Parathyroid adenoma (tissue), 2 donors: ENCODE measurements around the gene GAA.

Experiments used
- H2AFZ ChIP-seq: fragments of 300-600 bp; sonication (generic); one replicate; pipeline ENCODE4 v1.7.0; 2017; ENCODE audit warnings: antibody characterized with exemption, mild to moderate bottlenecking
- H3K27ac ChIP-seq: fragments of 300-600 bp; sonication (generic); one replicate; pipeline ENCODE4 v1.7.0; 2017
- H3K27me3 ChIP-seq: fragments of 300-600 bp; sonication (generic); one replicate; pipeline ENCODE4 v1.7.0; 2017; ENCODE audit warnings: low read length; ENCODE audit not compliant: control insufficient read depth, insufficient read depth
- H3K36me3 ChIP-seq: fragments of 300-600 bp; sonication (generic); one replicate; pipeline ENCODE4 v1.7.0; 2017; ENCODE audit warnings: low read length; ENCODE audit not compliant: control insufficient read depth, insufficient read depth
- H3K4me1 ChIP-seq: fragments of 300-600 bp; sonication (generic); one replicate; pipeline ENCODE4 v1.7.0; 2017; ENCODE audit warnings: control low read depth
- H3K4me2 ChIP-seq: fragments of 300-600 bp; sonication (generic); one replicate; pipeline ENCODE4 v1.7.0; 2017; ENCODE audit warnings: low read length
- H3K4me3 ChIP-seq: fragments of 300-600 bp; sonication (generic); one replicate; pipeline ENCODE4 v1.7.0; 2017; ENCODE audit warnings: low read depth, low read length
- H3K79me2 ChIP-seq: fragments of 300-600 bp; sonication (generic); one replicate; pipeline ENCODE4 v1.7.0; 2017; ENCODE audit warnings: control low read depth
- H3K9ac ChIP-seq: fragments of 300-600 bp; sonication (generic); one replicate; pipeline ENCODE4 v1.7.0; 2017; ENCODE audit warnings: mild to moderate bottlenecking
- H3K9me3 ChIP-seq: fragments of 300-600 bp; sonication (generic); one replicate; pipeline ENCODE4 v1.7.0; 2017; ENCODE audit warnings: low read length; ENCODE audit not compliant: control insufficient read depth
- CTCF ChIP-seq: fragments of 300-600 bp; sonication (generic); IDR thresholded peaks from one replicate; pipeline ENCODE4 v1.7.0; 2017; ENCODE audit warnings: antibody characterized with exemption, mild to moderate bottlenecking
- donor health status: primary hyperparathyroidism.

Gene GAA

GRCh38 chr17:80132906-80133625, 31.7 kb downstream of the GAA start:
- TF ChIP-seq CTCF, result no peak
- Histone ChIP-seq H3K27me3 (no peaks in the 10 kb centered on the region), H3K4me2 (no peak overlapping the region), H3K4me1 (peaks cover 21% of the 10 kb centered on the region), H2AFZ (no peak overlapping the region), H3K36me3 (no peaks in the 10 kb centered on the region), H3K27ac (no peak overlapping the region), H3K9me3 (no peaks in the 10 kb centered on the region), H3K4me3 (no peak overlapping the region), H3K79me2 (no peaks in the 10 kb centered on the region), H3K9ac (no peak overlapping the region)

GRCh38 chr17:80133626-80133970, 32.2 kb downstream of the GAA start:
- no peaks in the 10 kb centered on the region for H3K79me2 ChIP-seq
- H3K9me3 ChIP-seq, result no peaks in the 10 kb centered on the region
- no peaks in the 10 kb centered on the region for H3K27me3 ChIP-seq
- peaks cover 21% of the 10 kb centered on the region for H3K4me1 ChIP-seq
- H3K4me2 ChIP-seq, result no peak overlapping the region
- no peak overlapping the region for H3K4me3 ChIP-seq
- H2AFZ ChIP-seq, result no peak overlapping the region
- no peak overlapping the region for H3K27ac ChIP-seq
- no peak for TF ChIP-seq CTCF
- no peak overlapping the region for H3K9ac ChIP-seq
- H3K36me3 ChIP-seq, result no peaks in the 10 kb centered on the region

- Histone ChIP-seq H3K4me1 (no peaks in the 10 kb centered on the region), H3K4me2 (no peak overlapping the region), H3K27me3 (no peaks in the 10 kb centered on the region), H3K27ac (no peak overlapping the region), H3K79me2 (no peaks in the 10 kb centered on the region), H2AFZ (no peak overlapping the region), H3K4me3 (no peak overlapping the region), H3K36me3 (no peaks in the 10 kb centered on the region), H3K9me3 (no peaks in the 10 kb centered on the region), H3K9ac (no peak overlapping the region)
- TF ChIP-seq CTCF, result no peak
Observed at GRCh38 chr17:80137131-80137530, 35.8 kb downstream of the GAA start.

- Histone ChIP-seq H3K36me3 (no peaks in the 10 kb centered on the region), H2AFZ (no peak overlapping the region), H3K4me2 (no peak overlapping the region), H3K27ac (no peak overlapping the region), H3K79me2 (peaks cover under 1% of the 10 kb centered on the region), H3K27me3 (no peaks in the 10 kb centered on the region), H3K9ac (no peak overlapping the region), H3K4me3 (no peak overlapping the region), H3K4me1 (no peaks in the 10 kb centered on the region), H3K9me3 (no peaks in the 10 kb centered on the region)
- TF ChIP-seq CTCF, result no peak
Observed at GRCh38 chr17:80138856-80139426, 37.6 kb downstream of the GAA start.
